GM23338 (cell line): ENCODE data around the gene PLAAT3. TPM values are rescaled to one million over a fixed set of nuclear protein-coding genes. Genes with fewer than 3 reads are reported as not detected.

ENCODE experiments used
- ATAC-seq: fragments of 200-7000 bp; cut with Tn5 transposase; 3 replicates; pipeline ENCODE4 v1.9.1; 2020
- DNase-seq: peaks from one replicate; pipeline ENCODE4 v3.0.0-alpha.2; 2015; ENCODE audit warnings: low spot score
- H2AFZ ChIP-seq: fragments of 200-600 bp; sonication (generic); 2 replicates; pipeline ENCODE4 v1.8.0; 2016; ENCODE audit warnings: antibody characterized with exemption, mild to moderate bottlenecking, moderate library complexity
- H3F3A ChIP-seq: fragments of 200-600 bp; sonication (generic); replicated peaks from 2 replicates; pipeline ENCODE4 v1.8.0; 2017; ENCODE audit warnings: antibody characterized with exemption, mixed run types, low read depth
- H3K27ac ChIP-seq: fragments of 200-600 bp; sonication (generic); 2 replicates; pipeline ENCODE4 v1.6.1; 2016; ENCODE audit warnings: low read depth
- H3K27me3 ChIP-seq: fragments of 200-600 bp; sonication (generic); 2 replicates; pipeline ENCODE4 v1.8.0; 2016; ENCODE audit warnings: mild to moderate bottlenecking, mixed run types, moderate library complexity; ENCODE audit not compliant: insufficient read depth
- H3K36me3 ChIP-seq: fragments of 200-600 bp; sonication (generic); 2 replicates; pipeline ENCODE4 v1.8.0; 2016; ENCODE audit warnings: mild to moderate bottlenecking; ENCODE audit not compliant: insufficient read depth
- H3K4me1 ChIP-seq: fragments of 200-600 bp; sonication (generic); 2 replicates; pipeline ENCODE4 v1.8.0; 2016; ENCODE audit warnings: mild to moderate bottlenecking, moderate library complexity; ENCODE audit not compliant: insufficient read depth
- H3K4me2 ChIP-seq: fragments of 200-600 bp; sonication (generic); 2 replicates; pipeline ENCODE4 v1.7.1; 2017; ENCODE audit warnings: mixed run types
- H3K4me3 ChIP-seq: fragments of 200-600 bp; sonication (generic); 2 replicates; pipeline ENCODE4 v1.6.1; 2016; ENCODE audit warnings: mixed run types
- H3K79me2 ChIP-seq: fragments of 200-600 bp; sonication (generic); replicated peaks from 2 replicates; pipeline ENCODE4 v1.8.0; 2017; ENCODE audit warnings: mild to moderate bottlenecking; ENCODE audit not compliant: insufficient read depth
- H3K9me2 ChIP-seq: fragments of 200-600 bp; sonication (generic); 2 replicates; pipeline ENCODE4 v1.8.0; 2017; ENCODE audit not compliant: insufficient read depth
- H4K20me1 ChIP-seq: fragments of 200-600 bp; sonication (generic); replicated peaks from 2 replicates; pipeline ENCODE4 v1.8.0; 2017; ENCODE audit warnings: mild to moderate bottlenecking; ENCODE audit not compliant: insufficient read depth
- H3K27ac Mint-ChIP-seq: 2 replicates; pipeline ENCODE4 v1.8.0; 2020; ENCODE audit warnings: inconsistent platforms, mild to moderate bottlenecking, moderate library complexity, mixed read lengths
- H3K27me3 Mint-ChIP-seq: 3 replicates; pipeline ENCODE4 v1.8.0; 2022; ENCODE audit warnings: low read depth, mild to moderate bottlenecking, moderate library complexity, mixed read lengths, inconsistent platforms; ENCODE audit not compliant: insufficient read depth, poor library complexity
- H3K36me3 Mint-ChIP-seq: 3 replicates; pipeline ENCODE4 v1.8.0; 2021; ENCODE audit warnings: low read depth, mild to moderate bottlenecking, inconsistent platforms, moderate library complexity, mixed read lengths
- H3K4me1 Mint-ChIP-seq: 3 replicates; pipeline ENCODE4 v1.8.0; 2020; ENCODE audit warnings: mild to moderate bottlenecking, inconsistent platforms, mixed read lengths
- H3K4me3 Mint-ChIP-seq: 3 replicates; pipeline ENCODE4 v1.8.0; 2021; ENCODE audit warnings: moderate library complexity, mild to moderate bottlenecking, inconsistent platforms, mixed read lengths
- H3K9me3 Mint-ChIP-seq: 3 replicates; pipeline ENCODE4 v1.8.0; 2020; ENCODE audit warnings: moderate library complexity, mild to moderate bottlenecking, inconsistent platforms, mixed read lengths
- CREB1 ChIP-seq: fragments of 250-450 bp; sonication (Bioruptor Pico); IDR thresholded peaks from 2 replicates; pipeline ENCODE4 v1.5.0; 2020; ENCODE audit warnings: low read depth, mild to moderate bottlenecking, moderate library complexity
- EZH2 ChIP-seq: fragments of 200-600 bp; sonication (generic); IDR thresholded peaks from one replicate; pipeline ENCODE4 v1.8.0; 2017; ENCODE audit warnings: antibody characterized with exemption, mild to moderate bottlenecking, low read depth; ENCODE audit not compliant: unreplicated experiment
- EZH2phosphoT487 ChIP-seq: fragments of 200-600 bp; sonication (generic); IDR thresholded peaks from one replicate; pipeline ENCODE4 v1.8.1; 2018; ENCODE audit warnings: antibody characterized with exemption; ENCODE audit not compliant: unreplicated experiment
- JUNB ChIP-seq: IDR thresholded peaks from one replicate; pipeline ENCODE4 v1.6.1; 2016; ENCODE audit warnings: antibody characterized with exemption; ENCODE audit not compliant: unreplicated experiment
- NANOG ChIP-seq: IDR thresholded peaks from 2 replicates; pipeline ENCODE4 v1.6.1; 2016; ENCODE audit warnings: antibody characterized with exemption, borderline replicate concordance
- POLR2AphosphoS5 ChIP-seq: IDR thresholded peaks from 2 replicates; pipeline ENCODE4 v1.6.1; 2016; ENCODE audit warnings: antibody characterized with exemption, low read depth
- STAT1 ChIP-seq: IDR thresholded peaks from one replicate; pipeline ENCODE4 v1.6.1; 2016; ENCODE audit warnings: antibody characterized with exemption; ENCODE audit not compliant: unreplicated experiment
- ZNF114 ChIP-seq: fragments of 250-450 bp; sonication (Bioruptor Pico); IDR thresholded peaks from 2 replicates; pipeline ENCODE4 v1.5.0; 2020; ENCODE audit warnings: mild to moderate bottlenecking, moderate library complexity
- ZNF331 ChIP-seq: fragments of 250-450 bp; sonication (Bioruptor Pico); IDR thresholded peaks from 2 replicates; pipeline ENCODE4 v1.5.0; 2020; ENCODE audit warnings: low read depth, mild to moderate bottlenecking, moderate library complexity
- polyA plus RNA-seq: library from polyadenylated mRNA; unstranded; fragments of >200 nt; fragmentation: Nextera tagmentation; extraction: Ambion mirVana; gene quantifications from 2 replicates; pipeline ENCODE4 v1.2.1, GENCODE V29; 2016
- total RNA-seq: library from RNA; depleted of rRNA; stranded (reverse); fragments of >200 nt; shearing (Covaris generic); gene quantifications from 2 replicates; pipeline ENCODE4 v1.2.3, GENCODE V29; 2014
- TF ChIP-seq, protein P1 (sequence below), 2 experiments: fragments of 200-600 bp in 1 of 2; sonication (generic) in 1 of 2; conservative IDR thresholded peaks; 2 replicates each; pipeline versions ENCODE4 v1.5.1 to v1.6.1; 2016 to 2017; ENCODE audit warnings: antibody characterized with exemption in 2 of 2, low read depth in 2 of 2, mild to moderate bottlenecking in 2 of 2, moderate library complexity in 1 of 2
- TF ChIP-seq, protein P2 (sequence below): IDR thresholded peaks from one replicate; pipeline ENCODE4 v1.6.1; 2018; ENCODE audit warnings: antibody characterized with exemption; ENCODE audit not compliant: unreplicated experiment
- TF ChIP-seq, protein P3 (sequence below): IDR thresholded peaks from 2 replicates; pipeline ENCODE4 v1.6.1; 2016; ENCODE audit warnings: antibody characterized with exemption
- TF ChIP-seq, protein P4 (sequence below): fragments of 250-450 bp; sonication (Bioruptor Pico); IDR thresholded peaks from 2 replicates; pipeline ENCODE4 v1.5.0; 2020; ENCODE audit warnings: mild to moderate bottlenecking, moderate library complexity

Gene PLAAT3
- total and polyA plus RNA-seq, 2 experiments from 2014 or later = 61.1 to 262 TPM

DNA sequence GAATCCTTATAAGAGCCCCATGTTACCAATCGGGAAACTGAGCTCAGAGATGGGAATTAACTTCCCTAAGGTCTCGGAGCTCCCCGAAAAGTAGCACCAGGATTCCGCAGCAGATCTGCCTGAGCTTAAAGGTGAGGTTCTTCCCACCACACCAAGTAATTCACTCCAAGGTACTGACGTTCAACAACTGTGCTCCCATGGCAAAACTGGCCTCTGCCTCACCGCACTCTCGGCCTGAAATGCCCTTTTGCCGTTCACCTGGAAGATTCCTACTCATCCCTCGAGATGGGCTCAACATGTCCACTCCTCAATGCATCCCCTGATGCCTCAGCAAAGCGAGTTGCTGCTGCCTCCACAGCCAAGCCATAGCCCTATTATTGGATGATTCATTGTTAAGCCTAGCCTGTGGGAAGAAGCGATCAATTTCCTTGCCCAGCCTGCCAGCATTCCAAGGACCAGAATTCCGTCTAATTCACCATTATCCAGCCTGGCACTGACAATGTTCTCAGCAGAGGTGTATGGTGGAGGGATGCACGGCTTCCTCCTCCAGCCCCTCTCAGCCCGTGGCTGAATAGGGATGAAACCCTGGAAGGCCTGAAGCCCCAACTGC, 4.2 kb downstream of the PLAAT3 start:
- H2AFZ ChIP-seq = no peak overlapping the region
- H3K36me3 Mint-ChIP-seq = no peaks in the 10 kb centered on the region; the same call in 2 of the 3 replicates
- H3K4me1 Mint-ChIP-seq = peaks cover 43% of the 10 kb centered on the region
- H3K27ac ChIP-seq = peak overlapping the region; percentile 28; the same call in 1 of the 2 replicates
- H3K27me3 ChIP-seq = no peaks in the 10 kb centered on the region
- H3F3A ChIP-seq = peaks cover 31% of the 10 kb centered on the region
- H3K36me3 ChIP-seq = no peaks in the 10 kb centered on the region
- peak overlapping the region; percentile 80 for H3K4me2 ChIP-seq
- no peaks in the 10 kb centered on the region for H4K20me1 ChIP-seq
- peaks cover 49% of the 10 kb centered on the region for H3K4me1 ChIP-seq
- no peak for ATAC-seq
- no peak overlapping the region for H3K27ac Mint-ChIP-seq
- peak overlapping the region; percentile 41 for H3K4me3 ChIP-seq
- H3K9me2 ChIP-seq = no peaks in the 10 kb centered on the region
- DNase-seq = no peak
- no peaks in the 10 kb centered on the region for H3K9me3 Mint-ChIP-seq
- peaks cover 17% of the 10 kb centered on the region for H3K27me3 Mint-ChIP-seq
- peaks cover 76% of the 10 kb centered on the region for H3K79me2 ChIP-seq
- H3K4me3 Mint-ChIP-seq = peak overlapping the region; percentile 43; the same call in 2 of the 3 replicates
- TF ChIP-seq ZNF114 (CRISPR knock-in tag) = no peak
- TF ChIP-seq ZNF331 (CRISPR knock-in tag) = no peak
- TF ChIP-seq EZH2phosphoT487 = no peak
- no peak for TF ChIP-seq POLR2AphosphoS5
- TF ChIP-seq, protein P1, sequence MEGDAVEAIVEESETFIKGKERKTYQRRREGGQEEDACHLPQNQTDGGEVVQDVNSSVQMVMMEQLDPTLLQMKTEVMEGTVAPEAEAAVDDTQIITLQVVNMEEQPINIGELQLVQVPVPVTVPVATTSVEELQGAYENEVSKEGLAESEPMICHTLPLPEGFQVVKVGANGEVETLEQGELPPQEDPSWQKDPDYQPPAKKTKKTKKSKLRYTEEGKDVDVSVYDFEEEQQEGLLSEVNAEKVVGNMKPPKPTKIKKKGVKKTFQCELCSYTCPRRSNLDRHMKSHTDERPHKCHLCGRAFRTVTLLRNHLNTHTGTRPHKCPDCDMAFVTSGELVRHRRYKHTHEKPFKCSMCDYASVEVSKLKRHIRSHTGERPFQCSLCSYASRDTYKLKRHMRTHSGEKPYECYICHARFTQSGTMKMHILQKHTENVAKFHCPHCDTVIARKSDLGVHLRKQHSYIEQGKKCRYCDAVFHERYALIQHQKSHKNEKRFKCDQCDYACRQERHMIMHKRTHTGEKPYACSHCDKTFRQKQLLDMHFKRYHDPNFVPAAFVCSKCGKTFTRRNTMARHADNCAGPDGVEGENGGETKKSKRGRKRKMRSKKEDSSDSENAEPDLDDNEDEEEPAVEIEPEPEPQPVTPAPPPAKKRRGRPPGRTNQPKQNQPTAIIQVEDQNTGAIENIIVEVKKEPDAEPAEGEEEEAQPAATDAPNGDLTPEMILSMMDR (conservative IDR thresholded peaks at IDR 0.05; ENCODE audit: low read depth in 2 of 2) = no peak
- no peak for TF ChIP-seq EZH2
- TF ChIP-seq CREB1 (CRISPR knock-in tag) = no peak
- TF ChIP-seq, protein P2, sequence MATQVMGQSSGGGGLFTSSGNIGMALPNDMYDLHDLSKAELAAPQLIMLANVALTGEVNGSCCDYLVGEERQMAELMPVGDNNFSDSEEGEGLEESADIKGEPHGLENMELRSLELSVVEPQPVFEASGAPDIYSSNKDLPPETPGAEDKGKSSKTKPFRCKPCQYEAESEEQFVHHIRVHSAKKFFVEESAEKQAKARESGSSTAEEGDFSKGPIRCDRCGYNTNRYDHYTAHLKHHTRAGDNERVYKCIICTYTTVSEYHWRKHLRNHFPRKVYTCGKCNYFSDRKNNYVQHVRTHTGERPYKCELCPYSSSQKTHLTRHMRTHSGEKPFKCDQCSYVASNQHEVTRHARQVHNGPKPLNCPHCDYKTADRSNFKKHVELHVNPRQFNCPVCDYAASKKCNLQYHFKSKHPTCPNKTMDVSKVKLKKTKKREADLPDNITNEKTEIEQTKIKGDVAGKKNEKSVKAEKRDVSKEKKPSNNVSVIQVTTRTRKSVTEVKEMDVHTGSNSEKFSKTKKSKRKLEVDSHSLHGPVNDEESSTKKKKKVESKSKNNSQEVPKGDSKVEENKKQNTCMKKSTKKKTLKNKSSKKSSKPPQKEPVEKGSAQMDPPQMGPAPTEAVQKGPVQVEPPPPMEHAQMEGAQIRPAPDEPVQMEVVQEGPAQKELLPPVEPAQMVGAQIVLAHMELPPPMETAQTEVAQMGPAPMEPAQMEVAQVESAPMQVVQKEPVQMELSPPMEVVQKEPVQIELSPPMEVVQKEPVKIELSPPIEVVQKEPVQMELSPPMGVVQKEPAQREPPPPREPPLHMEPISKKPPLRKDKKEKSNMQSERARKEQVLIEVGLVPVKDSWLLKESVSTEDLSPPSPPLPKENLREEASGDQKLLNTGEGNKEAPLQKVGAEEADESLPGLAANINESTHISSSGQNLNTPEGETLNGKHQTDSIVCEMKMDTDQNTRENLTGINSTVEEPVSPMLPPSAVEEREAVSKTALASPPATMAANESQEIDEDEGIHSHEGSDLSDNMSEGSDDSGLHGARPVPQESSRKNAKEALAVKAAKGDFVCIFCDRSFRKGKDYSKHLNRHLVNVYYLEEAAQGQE = no peak
- TF ChIP-seq NANOG = no peak
- TF ChIP-seq, protein P3, sequence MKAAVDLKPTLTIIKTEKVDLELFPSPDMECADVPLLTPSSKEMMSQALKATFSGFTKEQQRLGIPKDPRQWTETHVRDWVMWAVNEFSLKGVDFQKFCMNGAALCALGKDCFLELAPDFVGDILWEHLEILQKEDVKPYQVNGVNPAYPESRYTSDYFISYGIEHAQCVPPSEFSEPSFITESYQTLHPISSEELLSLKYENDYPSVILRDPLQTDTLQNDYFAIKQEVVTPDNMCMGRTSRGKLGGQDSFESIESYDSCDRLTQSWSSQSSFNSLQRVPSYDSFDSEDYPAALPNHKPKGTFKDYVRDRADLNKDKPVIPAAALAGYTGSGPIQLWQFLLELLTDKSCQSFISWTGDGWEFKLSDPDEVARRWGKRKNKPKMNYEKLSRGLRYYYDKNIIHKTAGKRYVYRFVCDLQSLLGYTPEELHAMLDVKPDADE = no peak
- TF ChIP-seq JUNB = no peak
- TF ChIP-seq, protein P4, sequence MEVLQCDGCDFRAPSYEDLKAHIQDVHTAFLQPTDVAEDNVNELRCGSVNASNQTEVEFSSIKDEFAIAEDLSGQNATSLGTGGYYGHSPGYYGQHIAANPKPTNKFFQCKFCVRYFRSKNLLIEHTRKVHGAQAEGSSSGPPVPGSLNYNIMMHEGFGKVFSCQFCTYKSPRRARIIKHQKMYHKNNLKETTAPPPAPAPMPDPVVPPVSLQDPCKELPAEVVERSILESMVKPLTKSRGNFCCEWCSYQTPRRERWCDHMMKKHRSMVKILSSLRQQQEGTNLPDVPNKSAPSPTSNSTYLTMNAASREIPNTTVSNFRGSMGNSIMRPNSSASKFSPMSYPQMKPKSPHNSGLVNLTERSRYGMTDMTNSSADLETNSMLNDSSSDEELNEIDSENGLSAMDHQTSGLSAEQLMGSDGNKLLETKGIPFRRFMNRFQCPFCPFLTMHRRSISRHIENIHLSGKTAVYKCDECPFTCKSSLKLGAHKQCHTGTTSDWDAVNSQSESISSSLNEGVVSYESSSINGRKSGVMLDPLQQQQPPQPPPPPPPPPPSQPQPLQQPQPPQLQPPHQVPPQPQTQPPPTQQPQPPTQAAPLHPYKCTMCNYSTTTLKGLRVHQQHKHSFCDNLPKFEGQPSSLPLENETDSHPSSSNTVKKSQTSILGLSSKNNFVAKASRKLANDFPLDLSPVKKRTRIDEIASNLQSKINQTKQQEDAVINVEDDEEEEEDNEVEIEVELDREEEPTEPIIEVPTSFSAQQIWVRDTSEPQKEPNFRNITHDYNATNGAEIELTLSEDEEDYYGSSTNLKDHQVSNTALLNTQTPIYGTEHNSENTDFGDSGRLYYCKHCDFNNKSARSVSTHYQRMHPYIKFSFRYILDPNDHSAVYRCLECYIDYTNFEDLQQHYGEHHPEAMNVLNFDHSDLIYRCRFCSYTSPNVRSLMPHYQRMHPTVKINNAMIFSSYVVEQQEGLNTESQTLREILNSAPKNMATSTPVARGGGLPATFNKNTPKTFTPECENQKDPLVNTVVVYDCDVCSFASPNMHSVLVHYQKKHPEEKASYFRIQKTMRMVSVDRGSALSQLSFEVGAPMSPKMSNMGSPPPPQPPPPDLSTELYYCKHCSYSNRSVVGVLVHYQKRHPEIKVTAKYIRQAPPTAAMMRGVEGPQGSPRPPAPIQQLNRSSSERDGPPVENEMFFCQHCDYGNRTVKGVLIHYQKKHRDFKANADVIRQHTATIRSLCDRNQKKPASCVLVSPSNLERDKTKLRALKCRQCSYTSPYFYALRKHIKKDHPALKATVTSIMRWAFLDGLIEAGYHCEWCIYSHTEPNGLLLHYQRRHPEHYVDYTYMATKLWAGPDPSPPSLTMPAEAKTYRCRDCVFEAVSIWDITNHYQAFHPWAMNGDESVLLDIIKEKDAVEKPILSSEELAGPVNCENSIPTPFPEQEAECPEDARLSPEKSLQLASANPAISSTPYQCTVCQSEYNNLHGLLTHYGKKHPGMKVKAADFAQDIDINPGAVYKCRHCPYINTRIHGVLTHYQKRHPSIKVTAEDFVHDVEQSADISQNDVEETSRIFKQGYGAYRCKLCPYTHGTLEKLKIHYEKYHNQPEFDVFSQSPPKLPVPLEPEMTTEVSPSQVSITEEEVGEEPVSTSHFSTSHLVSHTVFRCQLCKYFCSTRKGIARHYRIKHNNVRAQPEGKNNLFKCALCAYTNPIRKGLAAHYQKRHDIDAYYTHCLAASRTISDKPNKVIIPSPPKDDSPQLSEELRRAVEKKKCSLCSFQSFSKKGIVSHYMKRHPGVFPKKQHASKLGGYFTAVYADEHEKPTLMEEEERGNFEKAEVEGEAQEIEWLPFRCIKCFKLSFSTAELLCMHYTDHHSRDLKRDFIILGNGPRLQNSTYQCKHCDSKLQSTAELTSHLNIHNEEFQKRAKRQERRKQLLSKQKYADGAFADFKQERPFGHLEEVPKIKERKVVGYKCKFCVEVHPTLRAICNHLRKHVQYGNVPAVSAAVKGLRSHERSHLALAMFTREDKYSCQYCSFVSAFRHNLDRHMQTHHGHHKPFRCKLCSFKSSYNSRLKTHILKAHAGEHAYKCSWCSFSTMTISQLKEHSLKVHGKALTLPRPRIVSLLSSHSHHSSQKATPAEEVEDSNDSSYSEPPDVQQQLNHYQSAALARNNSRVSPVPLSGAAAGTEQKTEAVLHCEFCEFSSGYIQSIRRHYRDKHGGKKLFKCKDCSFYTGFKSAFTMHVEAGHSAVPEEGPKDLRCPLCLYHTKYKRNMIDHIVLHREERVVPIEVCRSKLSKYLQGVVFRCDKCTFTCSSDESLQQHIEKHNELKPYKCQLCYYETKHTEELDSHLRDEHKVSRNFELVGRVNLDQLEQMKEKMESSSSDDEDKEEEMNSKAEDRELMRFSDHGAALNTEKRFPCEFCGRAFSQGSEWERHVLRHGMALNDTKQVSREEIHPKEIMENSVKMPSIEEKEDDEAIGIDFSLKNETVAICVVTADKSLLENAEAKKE (CRISPR knock-in tag) = no peak
- no peak for TF ChIP-seq STAT1
